T-helper 17 cell (primary cell): Measurements from ENCODE around the gene HEXIM1. TPM values are rescaled to one million over a fixed set of nuclear protein-coding genes. Genes with fewer than 3 reads are reported as not detected.

Source experiments
- ATAC-seq: fragments of 150-1000 bp; cut with Tn5 transposase; 2 replicates; pipeline ENCODE4 v1.10.0; 2021; ENCODE audit warnings: mild to moderate bottlenecking, moderate library complexity
- DNase-seq, 3 donors: peaks; one replicate each; pipeline versions ENCODE4 v3.0.0 to v3.0.0-alpha.2; 2020 to 2021
- H3K9me3 ChIP-seq: one replicate; pipeline ENCODE4 v1.7.0; 2013; ENCODE audit warnings: low read length, mild to moderate bottlenecking; ENCODE audit not compliant: control insufficient read depth, poor library complexity, severe bottlenecking
- H3K27ac Mint-ChIP-seq: one replicate; pipeline ENCODE4 v1.8.0; 2022; ENCODE audit warnings: mild to moderate bottlenecking, moderate library complexity, mixed read lengths
- H3K27me3 Mint-ChIP-seq: one replicate; pipeline ENCODE4 v1.8.0; 2022; ENCODE audit warnings: mixed read lengths
- H3K36me3 Mint-ChIP-seq: one replicate; pipeline ENCODE4 v1.8.0; 2022; ENCODE audit warnings: low read depth, mixed read lengths
- H3K4me1 Mint-ChIP-seq: one replicate; pipeline ENCODE4 v1.8.0; 2022; ENCODE audit warnings: mild to moderate bottlenecking, mixed read lengths
- H3K4me3 Mint-ChIP-seq: one replicate; pipeline ENCODE4 v1.8.0; 2022; ENCODE audit warnings: mild to moderate bottlenecking, moderate library complexity, mixed read lengths
- total RNA-seq, 4 donors: library from RNA in 2 of 4; stranded (reverse) in 2 of 4; gene quantifications; one replicate each; pipeline ENCODE4 v1.2.3 and lab custom pipeline; 2022 to 2026

The HEXIM1 gene
- total RNA-seq, 2 donors from 2014 or later: 52.4 to 71.8 TPM

DNA sequence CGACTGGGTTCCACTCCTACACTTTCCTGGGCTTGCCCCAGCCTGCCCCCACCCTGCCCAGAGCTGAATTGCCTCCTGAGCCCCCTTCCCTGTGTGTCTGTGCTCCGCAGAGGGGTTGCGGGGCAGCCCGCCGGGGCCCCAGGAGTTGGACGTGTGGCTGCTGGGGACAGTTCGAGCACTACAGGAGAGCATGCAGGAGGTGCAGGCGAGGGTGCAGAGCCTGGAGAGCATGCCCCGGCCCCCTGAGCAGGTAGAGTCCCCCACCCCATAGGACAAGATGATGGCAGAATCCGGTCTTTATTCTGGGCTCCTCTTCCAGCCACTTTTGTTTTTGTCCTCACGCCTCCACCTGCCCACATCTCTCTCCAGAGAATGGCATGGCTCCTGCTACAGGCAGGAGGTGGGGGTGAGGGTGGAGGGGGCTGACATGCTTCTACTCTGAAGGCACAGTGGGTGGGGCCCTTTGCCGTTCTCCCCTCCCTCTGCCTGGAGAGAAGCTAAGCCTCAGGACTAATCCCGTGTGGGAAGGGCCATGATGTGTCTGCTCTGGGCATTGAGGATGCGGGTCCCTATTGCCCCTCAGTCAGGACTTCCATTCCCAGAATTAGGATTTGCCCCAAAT lies 9.3 kb upstream of the HEXIM1 start:
- no peak overlapping the region for H3K4me3 Mint-ChIP-seq
- no peaks in the 10 kb centered on the region for H3K9me3 ChIP-seq
- no peak for DNase-seq
- H3K36me3 Mint-ChIP-seq: no peaks in the 10 kb centered on the region
- no peak overlapping the region for H3K27ac Mint-ChIP-seq
- peaks cover 16% of the 10 kb centered on the region for H3K4me1 Mint-ChIP-seq
- ATAC-seq: no peak
- H3K27me3 Mint-ChIP-seq: no peaks in the 10 kb centered on the region

DNA sequence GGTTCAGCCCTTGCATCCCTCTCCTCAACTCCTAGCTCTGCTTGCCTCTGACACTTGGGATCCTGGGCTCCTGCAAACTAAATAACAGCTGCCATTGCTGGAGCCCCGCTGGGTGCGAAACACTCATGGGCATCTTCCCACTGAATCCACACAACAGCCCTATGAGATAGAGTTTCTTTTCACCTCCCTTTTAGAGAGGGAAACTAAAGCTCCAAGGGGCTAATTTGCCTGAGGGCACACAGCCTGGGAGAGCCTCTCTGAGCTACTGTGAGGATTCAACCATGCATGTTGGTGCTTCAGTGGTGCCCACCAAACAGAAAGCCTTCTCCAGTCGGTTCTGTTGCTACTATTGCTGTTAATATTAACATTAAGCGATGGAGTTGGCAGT lies 8.7 kb upstream of the HEXIM1 start:
- Mint-ChIP-seq H3K27me3 (no peaks in the 10 kb centered on the region), H3K4me1 (peaks cover 16% of the 10 kb centered on the region), H3K4me3 (no peak overlapping the region), H3K36me3 (no peaks in the 10 kb centered on the region), H3K27ac (peak overlapping the region; percentile 43)
- DNase-seq (no peak), ATAC-seq (no peak)
- no peaks in the 10 kb centered on the region for H3K9me3 ChIP-seq

DNA sequence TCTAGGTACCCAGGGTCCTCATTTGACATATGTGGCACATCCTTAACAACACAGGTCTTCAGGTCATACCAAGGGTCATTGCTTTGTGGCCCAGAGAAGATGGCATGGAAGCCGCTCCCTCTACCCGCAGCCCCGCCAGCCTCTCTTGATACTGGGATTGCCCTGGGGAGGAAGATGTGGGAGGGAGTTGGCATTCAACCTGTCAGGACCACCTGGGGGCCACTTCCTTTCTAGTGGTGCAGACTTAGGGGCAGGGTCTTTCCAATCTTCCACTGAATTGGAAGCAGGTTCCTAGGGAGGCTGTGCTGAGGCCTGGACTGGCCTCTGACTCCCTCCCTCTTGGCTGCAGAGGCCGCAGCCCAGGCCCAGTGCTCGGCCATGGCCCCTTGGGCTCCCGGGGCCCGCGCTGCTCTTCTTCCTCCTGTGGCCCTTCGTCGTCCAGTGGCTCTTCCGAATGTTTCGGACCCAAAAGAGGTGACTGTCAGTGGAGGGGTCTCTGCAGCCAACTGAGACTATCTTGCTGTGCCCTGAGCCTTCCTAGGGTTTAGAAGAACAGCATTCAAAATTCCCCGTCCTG lies 5.1 kb upstream of the HEXIM1 start:
- H3K9me3 ChIP-seq: no peaks in the 10 kb centered on the region
- Mint-ChIP-seq H3K4me1 (peaks cover 24% of the 10 kb centered on the region), H3K27ac (peak overlapping the region; percentile 21), H3K36me3 (peaks cover under 1% of the 10 kb centered on the region), H3K27me3 (peaks cover 5% of the 10 kb centered on the region), H3K4me3 (peak overlapping the region; percentile 58)
- DNase-seq (no peak), ATAC-seq (no peak)

DNA sequence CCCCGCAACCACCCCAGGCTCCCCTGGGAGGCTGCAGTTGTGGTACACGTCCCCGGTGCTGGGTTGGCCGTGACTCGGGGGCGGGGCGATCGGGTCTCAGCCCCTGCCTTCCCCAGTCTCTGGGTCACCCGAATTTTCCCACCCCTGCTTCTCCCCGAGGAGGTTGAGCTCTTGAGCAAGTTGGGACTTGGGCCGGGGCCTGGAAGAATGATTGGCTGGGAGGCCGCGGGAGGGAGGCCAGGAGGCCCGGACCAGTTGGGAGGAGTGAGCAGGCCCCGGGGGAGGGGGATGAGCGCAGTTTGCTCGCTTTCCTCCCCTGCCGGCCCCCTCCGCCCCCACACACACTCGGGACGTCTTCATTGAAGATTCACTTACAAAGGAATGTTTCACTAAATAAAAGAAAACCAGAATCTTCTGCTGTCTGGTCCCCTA lies 4.5 kb upstream of the HEXIM1 start:
- ATAC-seq (no peak), DNase-seq (no peak)
- Mint-ChIP-seq H3K36me3 (peaks cover 4% of the 10 kb centered on the region), H3K4me3 (peak overlapping the region; percentile 67), H3K27ac (peak overlapping the region; percentile 21), H3K4me1 (peaks cover 28% of the 10 kb centered on the region), H3K27me3 (peaks cover 5% of the 10 kb centered on the region)
- no peaks in the 10 kb centered on the region for H3K9me3 ChIP-seq

DNA sequence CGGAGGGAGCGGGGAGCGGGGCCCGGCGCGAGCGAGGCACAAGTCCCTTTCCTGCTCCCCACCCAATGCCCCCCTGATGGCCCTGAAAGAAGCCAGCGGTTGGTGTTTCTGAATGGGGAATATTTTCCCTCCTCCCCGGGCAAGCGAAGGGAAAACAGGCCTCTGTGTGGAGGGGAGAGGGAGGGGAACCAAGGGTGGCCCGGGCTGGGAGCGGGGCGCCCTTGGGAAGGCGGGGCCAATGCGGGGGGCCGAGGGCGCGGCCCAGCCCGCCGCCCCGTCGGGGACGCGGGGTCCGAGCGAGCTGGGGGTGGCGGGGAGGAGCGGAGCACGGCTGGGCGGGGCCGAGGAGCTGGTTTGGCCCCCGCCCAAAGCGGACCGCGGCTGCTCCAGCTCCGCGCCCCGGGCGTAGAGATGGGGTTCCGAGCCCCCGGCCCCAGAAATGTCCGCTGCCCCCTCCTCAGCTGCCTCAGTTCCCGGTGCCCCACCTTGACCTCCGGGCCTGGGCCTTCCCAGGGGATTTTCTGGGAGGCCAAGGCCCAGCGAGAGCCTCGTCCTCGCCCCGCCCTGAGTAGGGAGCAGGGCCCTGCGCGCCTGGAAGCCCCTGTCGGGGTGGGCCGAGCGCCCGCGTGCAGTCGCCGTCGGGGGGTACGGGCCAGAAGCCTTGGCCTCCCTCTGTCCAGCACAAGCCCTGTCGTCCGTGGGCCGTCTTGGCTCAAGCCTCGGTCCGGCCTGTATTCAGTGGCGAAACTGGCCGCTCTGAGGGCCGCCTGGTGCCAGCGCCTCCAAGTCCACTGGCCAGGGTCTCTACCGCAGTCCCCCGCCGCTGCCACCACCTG lies 3.9 kb upstream of the HEXIM1 start:
- H3K4me3 Mint-ChIP-seq: peak overlapping the region; percentile 72
- H3K9me3 ChIP-seq: no peaks in the 10 kb centered on the region
- H3K27me3 Mint-ChIP-seq: peaks cover 5% of the 10 kb centered on the region
- H3K27ac Mint-ChIP-seq: peak overlapping the region; percentile 21
- DNase-seq: peak in 1 of 3 donors; percentile 17
- H3K36me3 Mint-ChIP-seq: peaks cover 4% of the 10 kb centered on the region
- no peak for ATAC-seq
- H3K4me1 Mint-ChIP-seq: peaks cover 31% of the 10 kb centered on the region

DNA sequence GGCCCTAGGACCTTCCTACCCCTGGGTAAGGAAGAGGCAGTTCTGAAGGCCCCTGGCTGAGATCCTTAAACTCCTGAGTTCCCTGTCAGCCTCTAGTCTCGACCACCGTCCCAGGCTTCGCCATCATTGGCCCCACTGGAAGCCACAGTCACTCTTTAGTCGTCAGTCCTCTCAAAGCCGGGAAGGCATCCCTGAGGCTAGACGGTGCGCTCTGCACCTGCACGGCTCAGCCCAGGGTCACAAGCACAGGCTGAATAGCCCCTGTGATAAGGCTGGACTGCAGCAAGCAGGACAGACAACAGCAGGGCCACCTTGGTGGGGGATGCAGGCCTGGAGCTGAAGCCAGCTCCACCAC lies 3.3 kb upstream of the HEXIM1 start:
- no peaks in the 10 kb centered on the region for H3K9me3 ChIP-seq
- peak overlapping the region; percentile 72 for H3K4me3 Mint-ChIP-seq
- H3K4me1 Mint-ChIP-seq: peaks cover 36% of the 10 kb centered on the region
- peaks cover 5% of the 10 kb centered on the region for H3K27me3 Mint-ChIP-seq
- H3K36me3 Mint-ChIP-seq: peaks cover 4% of the 10 kb centered on the region
- ATAC-seq: no peak
- DNase-seq: no peak
- H3K27ac Mint-ChIP-seq: peak overlapping the region; percentile 21

DNA sequence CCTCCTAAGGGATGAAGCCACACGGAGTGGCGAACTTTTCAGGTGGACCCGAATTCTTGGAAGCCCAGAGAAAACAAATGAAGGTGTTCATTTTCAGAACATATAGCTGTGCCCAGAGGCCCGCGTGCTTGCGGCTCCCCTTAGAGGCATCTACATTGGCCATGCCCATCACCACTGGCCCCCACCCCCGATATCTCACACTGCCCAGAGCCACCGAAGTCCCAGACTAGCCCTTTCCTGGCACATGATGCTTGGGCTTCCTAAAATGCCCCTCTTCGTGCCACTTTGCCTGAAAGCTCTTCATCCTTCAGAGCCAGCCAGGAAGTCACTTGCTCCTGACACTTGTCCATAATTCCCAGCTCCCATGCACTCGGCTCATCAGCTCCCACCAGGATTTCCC lies 2.1 kb upstream of the HEXIM1 start:
- peaks cover 40% of the 10 kb centered on the region for H3K4me1 Mint-ChIP-seq
- H3K4me3 Mint-ChIP-seq: peak overlapping the region; percentile 88
- ATAC-seq (no peak), DNase-seq (no peak)
- H3K27me3 Mint-ChIP-seq: peaks cover 5% of the 10 kb centered on the region
- peak overlapping the region; percentile 79 for H3K27ac Mint-ChIP-seq
- H3K9me3 ChIP-seq: no peaks in the 10 kb centered on the region
- peaks cover 4% of the 10 kb centered on the region for H3K36me3 Mint-ChIP-seq

DNA sequence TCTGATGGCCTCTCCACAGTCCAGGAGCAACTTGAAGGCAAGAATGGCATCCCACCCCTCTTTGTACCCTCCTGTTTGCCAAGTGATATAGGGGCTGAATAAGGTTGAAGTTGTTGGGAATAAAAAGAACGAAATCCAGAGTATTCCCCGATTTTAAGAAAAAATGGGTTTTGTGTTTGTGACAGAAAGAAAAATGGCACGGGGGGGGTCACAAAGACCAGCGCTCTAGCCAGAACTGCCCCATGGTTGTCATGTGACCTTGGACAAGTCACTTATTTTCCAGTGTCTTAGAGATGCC lies 1.7 kb upstream of the HEXIM1 start:
- DNase-seq (no peak), ATAC-seq (no peak)
- H3K9me3 ChIP-seq: no peaks in the 10 kb centered on the region
- peak overlapping the region; percentile 99 for H3K27ac Mint-ChIP-seq
- H3K27me3 Mint-ChIP-seq: peaks cover 5% of the 10 kb centered on the region
- H3K4me3 Mint-ChIP-seq: peak overlapping the region; percentile 88
- peaks cover 42% of the 10 kb centered on the region for H3K4me1 Mint-ChIP-seq
- peaks cover 4% of the 10 kb centered on the region for H3K36me3 Mint-ChIP-seq

DNA sequence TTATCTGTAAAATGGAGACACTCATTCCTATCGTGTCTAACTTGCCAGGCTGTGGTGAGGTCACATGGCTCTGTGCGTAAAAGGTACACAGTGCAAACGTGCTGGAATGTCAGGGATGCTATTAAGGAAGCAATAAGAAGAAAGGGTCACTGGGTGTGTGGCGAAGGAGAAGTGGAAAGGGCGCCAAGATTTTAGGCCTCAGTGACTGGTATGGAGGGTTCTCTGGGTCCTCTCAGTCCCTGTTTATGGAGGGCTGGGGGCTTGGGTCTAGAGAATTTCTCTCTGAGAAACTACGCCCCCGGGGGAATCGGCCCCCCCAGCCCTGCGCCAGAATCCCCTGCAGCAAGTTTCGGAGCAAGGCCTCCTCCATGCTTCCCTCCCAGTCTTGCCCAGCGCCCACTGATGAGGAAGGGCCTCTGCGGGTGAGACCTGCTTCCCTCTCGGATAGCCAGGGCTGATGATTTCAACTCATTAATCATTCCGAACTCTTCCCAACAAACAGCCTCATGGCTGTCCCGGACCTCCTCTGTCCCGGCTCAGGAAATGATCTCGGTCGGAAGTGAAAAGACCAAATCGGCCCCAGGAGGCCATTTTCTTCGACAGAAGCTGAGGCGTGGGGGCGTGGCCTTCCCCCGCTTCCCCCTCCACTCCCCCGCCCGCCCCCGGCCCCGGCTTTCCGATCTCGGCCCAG lies 1.2 kb upstream of the HEXIM1 start:
- peak in 1 of 3 donors; percentile 57 for DNase-seq
- peak overlapping the region; percentile 99 for H3K27ac Mint-ChIP-seq
- peaks cover 4% of the 10 kb centered on the region for H3K36me3 Mint-ChIP-seq
- peaks cover 5% of the 10 kb centered on the region for H3K27me3 Mint-ChIP-seq
- H3K9me3 ChIP-seq: no peaks in the 10 kb centered on the region
- peak; percentile 6 for ATAC-seq
- peak overlapping the region; percentile 88 for H3K4me3 Mint-ChIP-seq
- H3K4me1 Mint-ChIP-seq: peaks cover 44% of the 10 kb centered on the region

DNA sequence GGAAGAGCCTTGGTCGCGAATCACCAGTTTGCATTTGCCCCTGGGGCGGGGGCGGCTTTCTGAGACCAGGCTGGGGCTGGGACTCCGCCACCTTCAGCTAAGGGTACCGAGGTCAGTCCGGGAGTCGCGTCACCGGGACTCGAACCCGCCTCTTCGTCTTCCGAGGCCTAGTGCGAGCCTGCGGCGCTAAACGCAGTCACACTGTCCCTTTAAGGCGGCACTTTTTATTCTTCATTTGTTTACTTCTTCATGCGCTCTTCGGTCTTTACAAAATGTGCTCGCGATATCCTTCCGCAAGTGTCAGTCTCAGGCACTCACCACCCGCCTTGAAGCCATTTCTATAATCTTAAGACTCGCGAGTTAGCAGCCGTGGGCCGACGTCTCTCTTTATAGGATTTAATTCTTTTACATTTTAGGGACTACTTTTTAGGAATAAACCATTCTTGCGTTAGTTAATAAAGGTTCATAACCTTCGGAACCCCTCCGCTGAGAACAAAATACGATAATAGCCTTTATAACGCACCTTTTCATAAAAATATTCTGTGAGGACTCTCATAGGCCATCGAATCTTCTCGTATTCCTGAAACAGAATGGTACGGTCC lies 593 bp upstream of the HEXIM1 start:
- Mint-ChIP-seq H3K4me1 (peaks cover 44% of the 10 kb centered on the region), H3K36me3 (peaks cover 4% of the 10 kb centered on the region)
- DNase-seq: peak; percentile 56 to 62 (median 61)

DNA sequence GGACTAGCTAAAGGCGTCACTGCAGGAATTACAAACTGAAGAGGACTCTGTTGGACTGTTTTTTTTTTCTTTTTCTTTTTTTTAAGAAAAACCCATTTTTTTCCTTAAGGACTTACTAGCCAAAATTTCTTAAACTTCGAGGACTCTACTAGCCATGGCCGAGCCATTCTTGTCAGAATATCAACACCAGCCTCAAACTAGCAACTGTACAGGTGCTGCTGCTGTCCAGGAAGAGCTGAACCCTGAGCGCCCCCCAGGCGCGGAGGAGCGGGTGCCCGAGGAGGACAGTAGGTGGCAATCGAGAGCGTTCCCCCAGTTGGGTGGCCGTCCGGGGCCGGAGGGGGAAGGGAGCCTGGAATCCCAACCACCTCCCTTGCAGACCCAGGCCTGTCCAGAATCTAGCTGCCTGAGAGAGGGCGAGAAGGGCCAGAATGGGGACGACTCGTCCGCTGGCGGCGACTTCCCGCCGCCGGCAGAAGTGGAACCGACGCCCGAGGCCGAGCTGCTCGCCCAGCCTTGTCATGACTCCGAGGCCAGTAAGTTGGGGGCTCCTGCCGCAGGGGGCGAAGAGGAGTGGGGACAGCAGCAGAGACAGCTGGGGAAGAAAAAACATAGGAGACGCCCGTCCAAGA lies 878 bp downstream of the HEXIM1 start:
- ATAC-seq (peak; percentile 26), DNase-seq (peak; percentile 59 to 63 (median 63))
- H3K4me3 Mint-ChIP-seq: peak overlapping the region; percentile 88
- H3K27ac Mint-ChIP-seq: peak overlapping the region; percentile 99
- H3K4me1 Mint-ChIP-seq: peaks cover 44% of the 10 kb centered on the region
- H3K9me3 ChIP-seq: no peaks in the 10 kb centered on the region
- H3K36me3 Mint-ChIP-seq: peaks cover 4% of the 10 kb centered on the region
- H3K27me3 Mint-ChIP-seq: peaks cover 5% of the 10 kb centered on the region

More for the DNA sequence above, 593 bp upstream of the HEXIM1 start:
- peak overlapping the region; percentile 88 for H3K4me3 Mint-ChIP-seq
- no peaks in the 10 kb centered on the region for H3K9me3 ChIP-seq
- H3K27ac Mint-ChIP-seq: peak overlapping the region; percentile 99
- H3K27me3 Mint-ChIP-seq: peaks cover 5% of the 10 kb centered on the region
- peak; percentile 45 for ATAC-seq
